UCSD-AML1 (cell line): Measurements from ENCODE around the gene GSTK1.
"Not testable (repeated sequence)": the region's sequence is repeated elsewhere in the genome, so short reads cannot be mapped to it uniquely, and the experiment has no call there.

ENCODE experiments used
- DNase-seq: peaks from one replicate; lab custom pipeline; 2025; ENCODE audit not compliant: unreplicated experiment; lab: John Stamatoyannopoulos, UW

Gene GSTK1

DNA sequence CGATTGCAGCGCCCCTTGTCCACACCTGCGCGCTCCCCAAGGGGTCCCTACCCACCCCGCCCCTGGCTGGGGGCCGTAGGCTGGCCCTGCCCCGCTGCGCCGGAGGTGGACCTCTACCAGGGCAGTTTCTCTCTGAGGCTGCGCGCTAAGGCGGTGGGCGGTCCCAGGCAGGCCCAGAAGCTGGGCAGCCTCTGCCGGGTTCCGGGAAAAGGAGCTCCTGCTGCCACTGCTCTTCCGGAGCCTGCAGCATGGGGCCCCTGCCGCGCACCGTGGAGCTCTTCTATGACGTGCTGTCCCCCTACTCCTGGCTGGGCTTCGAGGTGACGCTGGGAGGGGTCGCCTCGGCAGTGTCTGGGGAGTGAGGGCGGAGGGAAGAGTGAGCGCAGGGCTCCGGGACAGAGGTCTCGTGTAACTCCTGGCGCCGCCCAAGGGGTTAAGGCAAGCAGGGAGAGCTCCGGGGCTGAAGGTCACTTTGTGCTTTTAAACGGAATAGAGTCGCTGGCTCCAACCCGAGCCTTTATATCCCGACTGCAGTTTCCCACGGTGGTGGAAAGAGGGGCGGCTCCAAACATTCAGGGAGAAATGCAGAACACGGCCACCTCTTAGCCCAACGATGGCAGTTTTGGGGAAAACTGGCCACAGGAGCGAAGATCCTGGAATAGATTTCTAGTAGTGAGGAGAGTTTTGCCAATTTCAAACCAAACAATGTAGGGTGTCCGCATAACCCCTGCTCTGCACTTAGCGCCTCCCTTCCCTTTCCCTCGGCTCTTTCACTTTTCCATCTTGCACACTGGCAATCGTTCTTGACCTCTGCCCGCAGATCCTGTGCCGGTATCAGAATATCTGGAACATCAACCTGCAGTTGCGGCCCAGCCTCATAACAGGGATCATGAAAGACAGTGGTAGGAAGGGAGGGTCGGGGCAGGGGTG lies at the start of gene GSTK1:
GSTK1 (plus strand) TSS at position 176 of the 930 bp plus-strand sequence; CDS start at position 249, 73 bp downstream.
- peak; percentile 70 for DNase-seq

DNA sequence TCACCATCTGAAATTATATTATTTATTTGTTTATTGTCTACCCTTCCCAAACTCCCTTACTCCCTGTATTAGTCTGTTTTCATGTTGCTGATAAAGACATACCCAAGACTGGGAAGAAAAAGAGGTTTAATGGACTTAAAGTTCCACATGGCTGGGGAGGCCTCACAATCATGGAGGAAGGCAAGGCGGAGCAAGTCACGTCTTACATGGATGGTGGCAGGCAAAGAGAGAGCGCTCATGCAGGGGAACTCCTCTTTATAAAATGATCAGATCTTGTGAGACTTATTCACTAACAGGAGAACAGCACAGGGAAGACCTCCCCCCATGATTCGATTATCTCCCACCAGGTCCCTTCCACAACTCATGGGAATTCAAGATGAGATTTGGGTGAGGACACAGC lies 49.8 kb upstream of the GSTK1 start:
- not testable (repeated sequence) for DNase-seq

DNA sequence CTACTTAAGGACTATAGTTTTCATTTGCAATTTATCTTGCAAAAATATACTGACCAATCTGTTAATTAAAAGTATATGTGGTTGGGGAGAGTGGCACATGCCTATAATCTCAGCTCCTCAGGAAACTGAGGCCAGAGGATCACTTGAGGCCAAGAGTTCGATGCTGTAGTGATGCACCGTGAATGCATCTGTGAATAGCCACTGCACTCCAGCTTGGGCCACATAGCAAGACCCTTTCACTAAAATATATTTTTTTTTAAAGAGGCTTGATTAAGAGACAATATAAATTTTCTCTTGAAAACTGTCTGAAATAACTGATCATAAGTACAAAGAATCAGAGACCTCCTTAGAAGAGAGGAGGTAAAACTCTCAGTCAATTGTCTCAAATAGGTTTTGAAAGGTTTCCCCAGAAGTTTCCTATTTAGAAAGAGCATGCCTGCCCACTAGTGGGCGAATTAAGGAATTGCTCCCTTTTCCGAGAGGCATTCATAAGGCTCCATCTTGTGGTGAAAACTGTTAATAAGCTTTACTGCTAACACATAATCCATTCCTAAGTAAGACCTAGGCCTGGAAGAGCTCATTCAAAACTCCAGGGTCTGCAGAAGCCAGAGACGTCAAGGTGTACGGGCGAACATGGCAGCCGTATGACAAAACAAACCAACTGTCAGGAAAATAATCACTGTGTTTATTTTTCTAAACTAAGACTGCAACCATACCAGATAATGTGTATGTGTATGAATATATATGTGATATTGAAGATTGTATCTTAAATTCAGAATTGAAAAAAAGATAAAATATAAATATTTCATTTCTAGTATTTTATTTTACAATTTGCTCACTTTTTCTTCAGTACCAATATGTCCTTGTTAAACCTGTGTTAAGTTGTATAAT lies 48.2 kb upstream of the GSTK1 start:
- DNase-seq, result peak; percentile 10

DNA sequence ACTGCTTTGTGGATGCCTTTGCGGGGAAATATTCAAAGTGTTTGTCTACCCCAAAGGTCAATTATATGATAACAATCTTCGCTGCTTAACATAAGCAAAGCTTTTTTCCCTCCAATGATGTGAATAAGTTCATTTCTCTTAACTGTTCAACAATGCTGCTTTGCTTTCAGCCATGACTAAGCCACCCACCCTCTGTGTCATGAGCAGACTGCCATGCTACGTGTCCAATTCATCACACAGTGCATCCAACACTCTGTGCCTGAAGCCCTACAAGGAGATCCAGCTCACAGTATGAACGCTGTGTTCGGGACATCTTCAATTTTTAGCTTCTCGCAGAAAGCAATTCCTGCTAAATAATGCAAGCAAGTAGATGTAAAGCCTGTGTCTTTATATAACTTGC lies 47.1 kb upstream of the GSTK1 start:
- DNase-seq, result no peak

DNA sequence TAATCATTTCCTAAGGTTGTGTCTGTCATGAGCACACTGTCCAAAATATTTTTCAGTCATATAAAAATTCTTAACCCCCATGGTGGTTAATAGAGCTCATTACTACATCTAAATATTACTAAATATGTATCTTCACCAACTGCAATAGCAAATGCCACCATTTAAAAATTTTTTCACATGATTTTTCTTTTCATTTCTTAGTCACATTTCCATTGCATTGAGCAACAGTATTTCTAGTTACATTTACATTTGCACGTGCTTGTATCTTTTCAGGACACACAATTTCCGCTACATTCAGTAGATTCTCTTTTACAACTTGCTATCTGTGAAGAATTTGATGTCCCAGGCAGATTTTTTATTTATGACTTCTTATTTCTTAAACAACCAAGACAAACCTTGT lies 46.6 kb upstream of the GSTK1 start:
- no peak for DNase-seq

DNA sequence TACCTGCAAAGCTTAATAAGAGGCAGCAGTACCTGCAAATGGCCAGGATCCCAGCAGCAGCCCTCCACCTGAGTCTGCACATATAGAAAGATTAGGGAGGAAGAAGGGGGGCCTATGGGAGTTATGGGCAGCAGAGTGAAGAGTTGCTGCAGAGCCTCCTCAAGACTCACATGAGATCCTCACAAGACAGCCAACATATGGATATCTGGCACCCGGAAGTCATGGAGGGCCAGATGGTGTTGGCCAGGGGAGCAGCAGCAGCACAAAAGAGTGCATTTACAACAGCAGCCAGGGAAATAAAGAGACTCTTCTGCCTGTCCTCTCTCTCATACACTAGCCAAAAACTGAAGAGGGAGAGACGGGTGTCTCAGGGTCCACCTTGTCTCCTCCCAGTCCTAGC lies 45.4 kb upstream of the GSTK1 start:
- DNase-seq, result no peak

DNA sequence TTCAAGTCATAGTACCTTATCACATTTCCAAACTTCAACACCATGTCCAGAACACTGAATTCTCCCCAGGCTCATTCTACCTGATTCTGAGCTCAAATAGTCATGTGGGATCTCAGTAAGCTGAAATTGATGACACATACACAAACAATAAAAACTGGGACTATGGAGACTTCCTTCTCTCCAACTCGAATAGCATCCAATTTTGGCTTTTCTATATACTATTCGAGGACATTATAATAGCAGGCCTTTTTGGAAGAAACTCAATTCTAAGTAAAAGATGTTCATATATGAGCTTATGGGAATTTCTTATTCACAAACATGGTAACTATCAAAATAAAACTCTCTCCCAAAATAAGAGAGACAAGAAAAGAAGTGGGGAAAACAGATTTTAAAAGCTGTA lies 42.0 kb upstream of the GSTK1 start:
- DNase-seq, result no peak

DNA sequence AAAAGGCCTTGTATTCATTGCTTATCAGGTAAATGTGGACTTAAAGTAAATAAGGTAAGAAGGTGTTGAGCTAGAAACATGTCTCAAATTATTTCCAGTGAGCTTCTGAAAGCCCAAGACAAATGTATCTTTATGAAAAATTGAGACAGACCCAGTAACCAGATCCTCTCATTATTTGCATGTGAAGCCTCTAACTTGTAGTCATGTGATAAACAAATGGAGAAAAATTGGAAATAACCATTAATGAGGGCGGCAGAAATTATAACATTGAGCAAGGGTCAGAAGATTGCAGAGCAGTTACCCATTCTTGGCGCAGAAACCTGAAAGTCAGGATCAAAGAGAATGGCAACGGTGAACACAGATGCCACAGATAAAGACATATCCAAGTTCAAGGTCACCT lies 41.5 kb upstream of the GSTK1 start, which contains the start of gene TAS2R40:
TAS2R40 (plus strand) TSS at position 301 of the 400 bp plus-strand sequence; CDS start at position 343, 42 bp downstream.
- DNase-seq, result no peak

DNA sequence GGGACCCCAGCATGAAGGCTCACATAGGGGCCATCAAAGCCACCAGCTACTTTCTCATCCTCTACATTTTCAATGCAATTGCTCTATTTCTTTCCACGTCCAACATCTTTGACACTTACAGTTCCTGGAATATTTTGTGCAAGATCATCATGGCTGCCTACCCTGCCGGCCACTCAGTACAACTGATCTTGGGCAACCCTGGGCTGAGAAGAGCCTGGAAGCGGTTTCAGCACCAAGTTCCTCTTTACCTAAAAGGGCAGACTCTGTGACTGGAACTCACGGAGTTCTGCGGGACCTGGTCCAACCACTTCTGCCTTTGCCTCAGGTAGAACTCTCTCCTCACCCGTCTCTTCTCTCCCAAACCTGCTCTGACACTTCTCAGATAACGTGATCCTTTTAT lies 40.5 kb upstream of the GSTK1 start:
- peak; percentile 10 for DNase-seq

DNA sequence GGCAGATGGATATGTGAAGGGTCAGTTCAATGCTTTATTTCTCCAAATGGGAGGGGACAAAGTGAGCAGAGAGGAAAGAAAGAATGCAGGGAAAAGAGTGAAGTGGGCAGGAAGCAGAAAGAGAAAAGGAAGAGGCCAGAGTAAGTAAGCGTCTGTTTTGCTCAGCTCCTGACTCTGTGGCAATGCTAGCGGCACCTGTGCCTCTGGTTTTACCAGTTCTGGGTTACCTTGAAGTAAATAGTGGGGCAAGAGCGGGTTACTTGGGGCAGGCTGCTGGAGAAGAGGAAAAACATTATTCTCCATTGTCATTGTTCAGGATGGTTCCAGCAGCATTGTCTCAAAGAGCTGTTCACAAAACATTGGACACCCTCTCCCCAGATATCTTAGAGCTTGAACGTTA lies 39.5 kb upstream of the GSTK1 start:
- no peak for DNase-seq

DNA sequence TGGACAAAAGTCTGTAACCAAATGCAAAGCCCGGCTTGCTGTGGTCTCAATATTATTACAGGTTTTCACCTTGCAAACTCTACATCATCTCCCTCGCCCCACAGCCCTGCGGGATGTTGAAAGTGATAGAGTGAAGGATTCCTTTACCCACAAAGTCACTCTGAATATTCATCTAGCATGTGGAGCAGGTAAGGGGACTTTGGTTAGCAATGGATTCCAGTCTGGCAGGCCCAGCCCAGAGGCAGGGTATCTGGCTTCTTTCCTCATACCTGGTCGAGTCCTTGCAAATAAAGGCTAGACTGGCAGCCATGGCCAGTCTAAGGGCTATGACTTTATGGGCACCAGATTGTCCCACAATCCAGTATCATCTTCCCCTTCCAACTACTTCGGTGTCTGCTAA lies 38.2 kb upstream of the GSTK1 start:
- DNase-seq, result no peak

DNA sequence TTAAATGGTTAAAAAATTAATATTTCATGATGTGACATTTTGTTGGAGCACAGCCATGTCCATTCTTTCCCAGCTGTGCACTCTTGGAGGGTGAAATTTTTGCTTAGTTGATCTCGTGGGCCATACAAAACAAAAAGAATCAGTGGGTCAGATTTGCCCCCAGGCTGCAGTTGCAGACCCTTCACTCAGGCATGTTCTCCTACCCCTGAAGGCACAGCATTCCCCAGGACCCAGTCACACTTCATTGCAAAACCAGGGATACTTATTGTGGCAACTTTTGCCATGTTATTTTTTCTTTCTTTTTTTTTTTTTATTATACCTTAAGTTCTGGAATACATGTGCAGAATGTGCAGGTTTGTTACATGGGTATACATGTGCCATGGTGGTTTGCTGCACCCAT lies 35.4 kb upstream of the GSTK1 start:
- DNase-seq, result no peak

DNA sequence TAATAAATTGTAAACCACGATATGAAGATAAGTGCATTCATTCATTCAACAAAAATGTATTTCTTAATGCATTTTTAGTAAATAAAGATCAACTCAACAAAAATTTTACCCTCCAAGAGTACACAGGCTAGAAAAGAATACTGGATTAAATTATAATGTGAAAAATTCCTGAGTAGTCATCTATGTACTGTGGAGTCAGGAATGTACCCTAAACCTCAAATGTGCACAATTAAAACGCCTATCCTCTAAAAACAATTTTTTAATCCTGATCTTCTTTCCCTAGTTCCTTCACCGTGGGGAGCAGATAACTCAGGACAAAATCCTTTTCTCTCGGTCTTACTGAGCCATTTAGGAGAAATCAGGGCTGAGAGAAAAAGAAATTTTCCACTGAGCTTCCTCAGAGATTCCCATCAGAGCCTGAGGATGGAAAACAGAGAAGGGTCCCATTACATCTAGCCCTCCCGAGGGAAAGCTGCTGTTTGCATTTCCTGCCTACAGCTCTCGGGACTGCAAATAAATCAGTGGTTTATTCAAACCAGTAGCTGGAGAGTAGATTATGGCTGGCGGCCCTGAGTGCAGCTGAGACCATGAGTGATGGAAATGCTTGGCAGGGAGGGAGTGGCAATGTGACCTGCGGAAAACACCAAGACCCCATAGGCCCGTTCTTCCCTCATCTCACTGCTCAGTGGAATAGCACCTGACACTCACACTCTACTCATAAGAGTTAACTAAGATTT lies 34.0 kb upstream of the GSTK1 start:
- DNase-seq, result no peak

DNA sequence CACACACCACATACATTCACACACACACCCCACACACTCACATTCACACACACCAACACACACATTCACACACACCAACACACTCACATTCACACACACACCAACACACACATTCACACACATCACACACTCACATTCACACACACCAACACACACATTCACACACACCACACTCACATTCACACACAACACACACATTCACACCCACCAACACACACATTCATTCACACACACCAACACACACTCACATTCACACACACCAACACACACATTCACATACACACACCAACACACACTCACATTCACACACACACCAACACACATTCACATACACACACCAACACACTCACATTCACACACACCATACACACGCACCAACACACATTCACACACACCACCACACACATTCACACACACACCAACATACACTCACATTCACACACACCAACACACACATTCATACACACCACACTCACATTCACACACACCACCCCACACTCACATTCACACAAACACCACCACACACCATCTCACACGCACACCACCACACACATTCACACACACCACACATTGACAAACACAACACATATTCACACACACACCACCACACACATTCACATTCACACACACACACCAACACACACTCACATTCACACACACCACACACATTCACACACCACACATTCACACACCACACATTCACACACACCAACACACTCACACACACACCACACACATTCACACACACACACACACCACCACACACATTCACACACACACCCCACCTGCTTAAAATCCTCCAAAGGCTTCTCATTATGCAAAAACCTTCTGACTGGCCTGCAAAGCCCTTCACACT lies 32.4 kb upstream of the GSTK1 start:
- no peak for DNase-seq

DNA sequence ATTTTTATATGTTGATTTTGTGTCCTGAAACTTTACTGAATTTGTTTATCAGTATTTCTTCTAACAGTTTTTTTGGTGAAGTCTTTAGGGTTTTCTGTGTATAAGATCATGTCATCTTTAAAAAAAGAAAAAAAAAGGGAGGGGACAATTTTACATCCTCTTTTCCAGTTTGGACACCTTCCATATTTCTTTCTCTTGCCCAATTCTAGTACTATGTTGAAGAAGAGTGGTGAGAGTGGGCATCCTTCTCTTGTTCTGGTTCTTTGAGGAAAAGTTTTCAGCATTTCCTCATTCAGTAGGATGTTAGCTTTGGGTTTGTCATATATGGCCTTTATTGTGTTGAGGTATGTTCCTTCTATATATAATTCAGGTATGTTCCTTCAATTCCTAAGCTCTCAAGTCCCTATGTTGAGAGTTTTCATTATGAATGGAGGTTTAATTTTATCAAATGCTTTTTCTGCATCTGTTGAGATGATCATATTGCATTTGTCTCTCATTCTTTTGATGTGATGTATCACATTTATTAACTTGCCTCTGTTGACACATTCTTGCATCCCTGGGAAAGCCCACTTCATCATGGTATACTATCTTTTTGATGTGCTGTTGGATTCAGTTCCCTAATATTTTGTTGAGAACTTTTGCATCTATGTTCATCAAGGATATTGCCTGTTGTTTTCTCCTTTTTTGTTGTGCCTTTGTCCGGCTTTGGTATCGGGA lies 29.3 kb upstream of the GSTK1 start:
- no peak for DNase-seq

DNA sequence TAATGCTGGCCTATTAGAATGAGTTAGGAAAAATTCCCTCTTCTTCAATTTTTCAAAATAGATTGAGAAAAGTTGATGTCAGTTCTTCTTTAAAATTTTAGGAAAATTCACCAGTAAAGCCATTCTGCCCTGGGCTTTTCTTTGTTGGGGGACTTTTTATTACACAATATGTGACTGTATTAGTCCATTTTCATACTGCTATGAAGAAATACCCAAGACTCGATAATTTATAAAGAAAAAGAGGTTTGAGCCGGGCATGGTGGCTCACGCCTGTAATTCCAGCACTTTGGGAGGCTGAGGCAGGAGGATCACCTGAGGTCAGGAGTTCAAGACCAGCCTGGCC lies 28.7 kb upstream of the GSTK1 start:
- DNase-seq, result no peak

DNA sequence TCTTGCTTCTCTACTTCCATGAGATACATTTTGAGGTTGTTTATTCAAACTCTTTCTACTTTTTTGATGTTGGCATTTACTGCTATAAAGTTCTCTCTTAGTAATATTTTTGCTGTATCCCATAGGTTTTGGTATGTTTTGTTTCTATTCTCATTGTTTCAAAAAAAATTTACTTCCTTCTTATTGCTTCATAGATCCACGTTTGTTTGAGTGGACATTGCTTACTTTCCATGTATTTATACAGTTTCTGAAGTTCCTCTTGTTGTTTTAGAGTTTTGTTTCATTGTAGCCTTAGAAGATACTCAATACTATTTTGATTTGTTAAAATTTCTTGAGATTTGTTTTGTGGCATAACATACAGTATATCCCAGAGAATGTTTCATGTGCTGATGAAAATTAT lies 27.7 kb upstream of the GSTK1 start:
- DNase-seq, result no peak

DNA sequence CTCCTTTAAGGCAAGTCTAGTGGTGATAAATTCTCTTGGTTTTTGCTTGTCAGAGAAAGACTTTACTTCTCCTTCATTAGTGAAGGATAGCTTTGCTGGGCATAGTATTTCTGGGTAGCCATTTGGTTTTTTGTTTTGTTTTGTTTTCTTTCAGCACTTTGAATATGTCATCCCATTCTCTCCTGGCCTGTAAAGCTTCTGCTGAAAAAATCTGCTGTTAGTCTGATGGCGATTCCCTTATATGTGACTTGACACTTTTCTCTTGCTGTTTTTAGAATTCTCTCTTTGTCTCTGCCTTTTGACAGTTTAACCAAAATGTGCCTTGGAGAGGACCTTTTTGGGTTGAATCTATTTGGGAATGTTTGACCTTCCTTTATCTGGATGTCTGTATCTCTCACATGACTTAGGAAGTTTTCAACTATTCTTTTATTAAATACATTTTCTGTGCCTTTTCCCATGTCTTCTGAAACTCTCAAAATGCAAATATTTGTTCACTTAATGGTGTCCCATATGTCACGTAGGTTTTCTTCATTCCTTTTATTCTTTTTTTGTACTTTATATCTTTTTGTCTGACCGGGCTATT lies 26.7 kb upstream of the GSTK1 start:
- DNase-seq, result no peak

DNA sequence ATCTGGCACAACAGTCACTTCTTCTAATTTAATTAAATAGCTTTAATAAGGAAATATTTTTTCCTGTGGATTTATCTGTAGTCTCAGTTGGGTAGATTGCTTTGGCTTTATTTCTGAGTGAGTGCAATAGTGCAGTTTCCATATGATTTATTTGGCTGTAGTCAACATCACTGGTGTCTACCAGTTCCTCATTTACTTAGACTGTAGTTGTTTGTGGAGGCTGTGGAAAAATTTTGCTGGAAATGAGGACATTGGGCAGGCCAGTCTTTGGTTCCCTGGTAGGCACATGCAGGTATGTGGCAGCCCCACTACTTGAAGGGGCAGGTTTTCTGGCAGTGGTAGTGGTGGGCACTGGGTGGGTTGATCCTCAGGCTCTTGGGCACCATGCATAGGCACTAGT lies 25.9 kb upstream of the GSTK1 start:
- DNase-seq, result no peak
